ENCODE data around the gene PURA.

PURA gene

GRCh38 chr5:140113699-140114263, at the start of gene PURA:
TSS of gene PURA (plus strand) at chr5:140114109. CDS start at chr5:140114182, 73 bp downstream.
- TF ChIP-seq GATA2 (IDR thresholded peaks at IDR 0.05; ENCODE audit: low read depth, low read length), result no peak
- no peak for TF ChIP-seq GATA3 (IDR thresholded peaks at IDR 0.05; ENCODE audit: low read depth, low read length)

- TF ChIP-seq GATA3 (IDR thresholded peaks at IDR 0.05; ENCODE audit: low read depth, low read length) (no peak), GATA2 (IDR thresholded peaks at IDR 0.05; ENCODE audit: low read depth, low read length) (no peak)
These were observed 41.1 kb upstream of the PURA start for GRCh38 chr5:140072812-140073211.

- TF ChIP-seq GATA3 (IDR thresholded peaks at IDR 0.05; ENCODE audit: low read depth, low read length), result no peak
- no peak for TF ChIP-seq GATA2 (IDR thresholded peaks at IDR 0.05; ENCODE audit: low read depth, low read length)
These were observed 40.6 kb upstream of the PURA start for GRCh38 chr5:140073296-140073695.

- TF ChIP-seq GATA3 (IDR thresholded peaks at IDR 0.05; ENCODE audit: low read depth, low read length), result no peak
- no peak for TF ChIP-seq GATA2 (IDR thresholded peaks at IDR 0.05; ENCODE audit: low read depth, low read length)
These were observed 38.5 kb upstream of the PURA start for GRCh38 chr5:140075371-140075770.

GRCh38 chr5:140076142-140076541, 37.8 kb upstream of the PURA start:
- no peak for TF ChIP-seq GATA2 (IDR thresholded peaks at IDR 0.05; ENCODE audit: low read depth, low read length)
- TF ChIP-seq GATA3 (IDR thresholded peaks at IDR 0.05; ENCODE audit: low read depth, low read length), result no peak

- TF ChIP-seq GATA3 (IDR thresholded peaks at IDR 0.05; ENCODE audit: low read depth, low read length) (no peak), GATA2 (IDR thresholded peaks at IDR 0.05; ENCODE audit: low read depth, low read length) (no peak)
These were observed 37.1 kb upstream of the PURA start for GRCh38 chr5:140076788-140077187.

- TF ChIP-seq GATA3 (IDR thresholded peaks at IDR 0.05; ENCODE audit: low read depth, low read length) (no peak), GATA2 (IDR thresholded peaks at IDR 0.05; ENCODE audit: low read depth, low read length) (no peak)
These were observed 30.8 kb upstream of the PURA start for GRCh38 chr5:140083120-140083519.

GRCh38 chr5:140083650-140084049, 30.3 kb upstream of the PURA start:
- no peak for TF ChIP-seq GATA2 (IDR thresholded peaks at IDR 0.05; ENCODE audit: low read depth, low read length)
- TF ChIP-seq GATA3 (IDR thresholded peaks at IDR 0.05; ENCODE audit: low read depth, low read length), result no peak

GRCh38 chr5:140084541-140084940, 29.4 kb upstream of the PURA start:
- TF ChIP-seq GATA2 (IDR thresholded peaks at IDR 0.05; ENCODE audit: low read depth, low read length) (no peak), GATA3 (IDR thresholded peaks at IDR 0.05; ENCODE audit: low read depth, low read length) (no peak)

- no peak for TF ChIP-seq GATA2 (IDR thresholded peaks at IDR 0.05; ENCODE audit: low read depth, low read length)
These were observed 23.7 kb upstream of the PURA start for GRCh38 chr5:140090251-140090650.

- TF ChIP-seq GATA3 (IDR thresholded peaks at IDR 0.05; ENCODE audit: low read depth, low read length), result no peak
- no peak for TF ChIP-seq GATA2 (IDR thresholded peaks at IDR 0.05; ENCODE audit: low read depth, low read length)
These were observed 20.7 kb upstream of the PURA start for GRCh38 chr5:140093179-140093578.

GRCh38 chr5:140093866-140094265, 20.0 kb upstream of the PURA start:
- TF ChIP-seq GATA3 (IDR thresholded peaks at IDR 0.05; ENCODE audit: low read depth, low read length), result no peak
- TF ChIP-seq GATA2 (IDR thresholded peaks at IDR 0.05; ENCODE audit: low read depth, low read length), result no peak

GRCh38 chr5:140094889-140095288, 19.0 kb upstream of the PURA start:
- no peak for TF ChIP-seq GATA2 (IDR thresholded peaks at IDR 0.05; ENCODE audit: low read depth, low read length)
- no peak for TF ChIP-seq GATA3 (IDR thresholded peaks at IDR 0.05; ENCODE audit: low read depth, low read length)

- TF ChIP-seq GATA2 (IDR thresholded peaks at IDR 0.05; ENCODE audit: low read depth, low read length), result no peak
These were observed 12.7 kb upstream of the PURA start for GRCh38 chr5:140101179-140101578.

- TF ChIP-seq GATA3 (IDR thresholded peaks at IDR 0.05; ENCODE audit: low read depth, low read length) (no peak), GATA2 (IDR thresholded peaks at IDR 0.05; ENCODE audit: low read depth, low read length) (no peak)
These were observed 10.8 kb upstream of the PURA start for GRCh38 chr5:140103154-140103553.

GRCh38 chr5:140104100-140104499, 9.8 kb upstream of the PURA start:
- no peak for TF ChIP-seq GATA3 (IDR thresholded peaks at IDR 0.05; ENCODE audit: low read depth, low read length)
- no peak for TF ChIP-seq GATA2 (IDR thresholded peaks at IDR 0.05; ENCODE audit: low read depth, low read length)

All from SH-SY5Y (cell line).